NT2/D1 (cell line): ENCODE data around the gene BTBD6.
"Not testable (repeated sequence)": the region's sequence is repeated elsewhere in the genome, so short reads cannot be mapped to it uniquely, and the experiment has no call there.

Source experiments
- SUZ12 ChIP-seq: IDR thresholded peaks from 2 replicates; pipeline ENCODE4 v1.6.1; 2011; ENCODE audit not compliant: insufficient read length, insufficient read depth; ENCODE audit errors: extremely low read depth
- YY1 ChIP-seq: IDR thresholded peaks from 2 replicates; pipeline ENCODE4 v1.6.1; 2011; ENCODE audit not compliant: insufficient read length, insufficient read depth
- ZNF274 ChIP-seq: IDR thresholded peaks from 2 replicates; pipeline ENCODE4 v1.6.1; 2011; ENCODE audit warnings: mild to moderate bottlenecking, low read depth, low read length

DNA sequence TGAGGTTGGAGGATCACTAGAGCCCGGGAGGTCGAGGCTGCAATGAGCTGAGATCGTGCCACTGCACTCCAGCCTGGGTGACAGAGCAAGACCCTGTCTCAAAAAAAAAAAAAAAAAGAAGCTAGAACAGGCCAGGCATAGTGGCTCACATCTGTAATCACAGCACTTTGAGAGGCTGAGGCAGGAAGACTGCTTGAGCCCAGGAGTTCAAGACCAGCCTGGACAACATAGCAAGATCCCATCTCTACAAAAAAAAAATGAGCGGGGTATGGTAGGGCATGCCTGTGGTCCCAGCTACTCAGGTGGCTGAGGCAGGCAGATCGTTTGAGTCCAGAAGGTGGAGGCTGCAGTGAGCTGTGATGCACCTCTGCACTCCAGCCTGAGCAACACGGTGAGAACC is 40.6 kb downstream of the BTBD6 start:
- not testable (repeated sequence) for TF ChIP-seq ZNF274, YY1, SUZ12
